HUES48 (cell line): ENCODE measurements around the gene CDK5RAP2.
A peak's percentile ranks its signal among the peaks of the same experiment; 100 is the strongest.
"Not testable (repeated sequence)": the region's sequence is repeated elsewhere in the genome, so short reads cannot be mapped to it uniquely, and the experiment has no call there.

Source experiments
- H3K27ac ChIP-seq: one replicate; pipeline ENCODE4 v1.7.0; 2013; ENCODE audit warnings: low read depth, low read length, inconsistent platforms
- H3K27me3 ChIP-seq: 2 replicates; pipeline ENCODE4 v1.6.1; 2013; ENCODE audit warnings: mild to moderate bottlenecking, low read length; ENCODE audit not compliant: control insufficient read depth, insufficient read depth
- H3K36me3 ChIP-seq: 2 replicates; pipeline ENCODE4 v1.6.1; 2013; ENCODE audit warnings: low read length; ENCODE audit not compliant: control insufficient read depth, insufficient read depth
- H3K4me1 ChIP-seq: 2 replicates; pipeline ENCODE4 v1.6.1; 2013; ENCODE audit warnings: mild to moderate bottlenecking, low read length; ENCODE audit not compliant: control insufficient read depth, insufficient read depth
- H3K4me3 ChIP-seq: 2 replicates; pipeline ENCODE4 v1.5.1; 2013; ENCODE audit warnings: mild to moderate bottlenecking, low read depth, low read length
- H3K9ac ChIP-seq: 2 replicates; pipeline ENCODE4 v1.6.1; 2013; ENCODE audit warnings: mild to moderate bottlenecking, low read depth, low read length, moderate library complexity
- H3K9me3 ChIP-seq: 2 replicates; pipeline ENCODE4 v1.6.1; 2013; ENCODE audit warnings: low read length; ENCODE audit not compliant: control insufficient read depth, insufficient read depth

The CDK5RAP2 gene

GRCh38 chr9:120513825-120514396, 66.1 kb downstream of the CDK5RAP2 start:
- H3K9ac ChIP-seq = no peak overlapping the region
- H3K27me3 ChIP-seq = no peaks in the 10 kb centered on the region
- H3K4me1 ChIP-seq = no peaks in the 10 kb centered on the region
- H3K9me3 ChIP-seq = no peaks in the 10 kb centered on the region
- H3K4me3 ChIP-seq = no peak overlapping the region
- H3K27ac ChIP-seq = no peak overlapping the region
- peaks cover 62% of the 10 kb centered on the region for H3K36me3 ChIP-seq

- Histone ChIP-seq H3K4me1 (no peaks in the 10 kb centered on the region), H3K27ac (no peak overlapping the region), H3K9me3 (no peaks in the 10 kb centered on the region), H3K4me3 (no peak overlapping the region), H3K27me3 (no peaks in the 10 kb centered on the region), H3K9ac (no peak overlapping the region), H3K36me3 (peaks cover 54% of the 10 kb centered on the region)
These were observed 69.2 kb downstream of the CDK5RAP2 start for GRCh38 chr9:120510816-120511215.

- H3K36me3 ChIP-seq = peaks cover 35% of the 10 kb centered on the region
- H3K4me3 ChIP-seq = no peak overlapping the region
These were observed 71.9 kb downstream of the CDK5RAP2 start for GRCh38 chr9:120507936-120508510.

GRCh38 chr9:120505186-120505585, 74.8 kb downstream of the CDK5RAP2 start:
- H3K27me3 ChIP-seq = no peaks in the 10 kb centered on the region
- H3K4me1 ChIP-seq = no peaks in the 10 kb centered on the region
- no peak overlapping the region for H3K27ac ChIP-seq
- H3K36me3 ChIP-seq = peaks cover 32% of the 10 kb centered on the region
- no peak overlapping the region for H3K4me3 ChIP-seq
- no peak overlapping the region for H3K9ac ChIP-seq
- no peaks in the 10 kb centered on the region for H3K9me3 ChIP-seq

More at GRCh38 chr9:120507936-120508510, 71.9 kb downstream of the CDK5RAP2 start:
- no peak overlapping the region for H3K27ac ChIP-seq
- no peaks in the 10 kb centered on the region for H3K9me3 ChIP-seq
- H3K27me3 ChIP-seq = no peaks in the 10 kb centered on the region
- no peaks in the 10 kb centered on the region for H3K4me1 ChIP-seq
- H3K9ac ChIP-seq = no peak overlapping the region

GRCh38 chr9:120500733-120501132, 79.2 kb downstream of the CDK5RAP2 start:
- Histone ChIP-seq H3K4me3 (no peak overlapping the region), H3K36me3 (peaks cover 13% of the 10 kb centered on the region), H3K27me3 (no peaks in the 10 kb centered on the region), H3K27ac (no peak overlapping the region), H3K9me3 (no peaks in the 10 kb centered on the region; the same call in 1 of the 2 replicates), H3K4me1 (no peaks in the 10 kb centered on the region), H3K9ac (no peak overlapping the region)

- not testable (repeated sequence) for H3K4me1 ChIP-seq, H3K9me3 ChIP-seq, H3K4me3 ChIP-seq, H3K27me3 ChIP-seq, H3K9ac ChIP-seq, H3K27ac ChIP-seq
- peaks cover 13% of the 10 kb centered on the region for H3K36me3 ChIP-seq
These were observed 82.1 kb downstream of the CDK5RAP2 start for GRCh38 chr9:120497865-120498264.

GRCh38 chr9:120496438-120496837, 83.5 kb downstream of the CDK5RAP2 start:
- H3K27me3 ChIP-seq, H3K4me1 ChIP-seq, H3K27ac ChIP-seq, H3K9me3 ChIP-seq, H3K4me3 ChIP-seq, H3K9ac ChIP-seq, H3K36me3 ChIP-seq: not testable (repeated sequence)

GRCh38 chr9:120490888-120491595, 88.9 kb downstream of the CDK5RAP2 start:
- peaks cover 35% of the 10 kb centered on the region for H3K36me3 ChIP-seq

GRCh38 chr9:120486835-120487234, 93.1 kb downstream of the CDK5RAP2 start:
- Histone ChIP-seq H3K27ac (no peak overlapping the region), H3K4me1 (peaks cover 33% of the 10 kb centered on the region), H3K9me3 (no peaks in the 10 kb centered on the region), H3K36me3 (peaks cover 52% of the 10 kb centered on the region), H3K27me3 (no peaks in the 10 kb centered on the region), H3K4me3 (no peak overlapping the region), H3K9ac (no peak overlapping the region)

More at GRCh38 chr9:120490888-120491595, 88.9 kb downstream of the CDK5RAP2 start:
- H3K4me3 ChIP-seq = no peak overlapping the region
- no peaks in the 10 kb centered on the region for H3K27me3 ChIP-seq
- peaks cover 15% of the 10 kb centered on the region for H3K4me1 ChIP-seq
- H3K27ac ChIP-seq = peak overlapping the region; percentile 61
- H3K9me3 ChIP-seq = peaks cover 4% of the 10 kb centered on the region
- no peak overlapping the region for H3K9ac ChIP-seq

- H3K4me1 ChIP-seq = peaks cover 31% of the 10 kb centered on the region
- H3K9me3 ChIP-seq = no peaks in the 10 kb centered on the region
- peaks cover 56% of the 10 kb centered on the region for H3K36me3 ChIP-seq
- no peak overlapping the region for H3K4me3 ChIP-seq
- H3K27ac ChIP-seq = no peak overlapping the region
- H3K9ac ChIP-seq = no peak overlapping the region
- no peaks in the 10 kb centered on the region for H3K27me3 ChIP-seq
These were observed 93.6 kb downstream of the CDK5RAP2 start for GRCh38 chr9:120486347-120486746.

GRCh38 chr9:120485788-120486187, 94.2 kb downstream of the CDK5RAP2 start:
- Histone ChIP-seq H3K27ac (no peak overlapping the region), H3K9ac (no peak overlapping the region), H3K4me3 (no peak overlapping the region), H3K27me3 (no peaks in the 10 kb centered on the region), H3K4me1 (peaks cover 27% of the 10 kb centered on the region), H3K36me3 (peaks cover 61% of the 10 kb centered on the region), H3K9me3 (no peaks in the 10 kb centered on the region)
